K562 (cell line): ENCODE results near the gene CNTFR. TPM values are rescaled to one million over a fixed set of nuclear protein-coding genes. Genes with fewer than 3 reads are reported as not detected.

Experiments
- CHCHD3 ChIP-seq: fragments of 250-450 bp; sonication (Bioruptor Pico); IDR thresholded peaks from 2 replicates; pipeline ENCODE4 v2.1.2; 2022; ENCODE audit warnings: mild to moderate bottlenecking
- GABPB1 ChIP-seq: sonication (generic); formaldehyde crosslinking; IDR thresholded peaks from 2 replicates; pipeline ENCODE4 v1.8.0; 2022; ENCODE audit warnings: mild to moderate bottlenecking, missing genetic modification reagents
- HDGF ChIP-seq: fragments of 450-650 bp; IDR thresholded peaks from 2 replicates; pipeline ENCODE4 v1.6.1; 2016
- HNRNPLL ChIP-seq: fragments of 200-400 bp; formaldehyde crosslinking; IDR thresholded peaks from 2 replicates; pipeline ENCODE4 v1.6.1; 2017; ENCODE audit warnings: low read length, low read depth, mild to moderate bottlenecking; ENCODE audit not compliant: poor library complexity, severe bottlenecking
- KDM1A ChIP-seq, 2 experiments: fragments of 450-650 bp; IDR thresholded peaks; 2 replicates each; pipeline ENCODE4 v1.6.1; 2016; ENCODE audit warnings: mild to moderate bottlenecking in 2 of 2
- MECOM ChIP-seq: fragments of 250-450 bp; sonication (Bioruptor Pico); IDR thresholded peaks from 2 replicates; pipeline ENCODE4 v1.8.0; 2022; ENCODE audit warnings: inconsistent platforms
- RBM14 ChIP-seq: fragments of 200-400 bp; formaldehyde crosslinking; IDR thresholded peaks from 2 replicates; pipeline ENCODE4 v1.6.1; 2018; ENCODE audit warnings: low read depth, mild to moderate bottlenecking, low read length, moderate library complexity, borderline replicate concordance; ENCODE audit not compliant: insufficient read depth
- RBM17 ChIP-seq: fragments of 200-400 bp; formaldehyde crosslinking; IDR thresholded peaks from 2 replicates; pipeline ENCODE4 v1.6.1; 2017; ENCODE audit warnings: low read depth, mild to moderate bottlenecking, low read length, borderline replicate concordance
- SMC3 ChIP-seq: conservative IDR thresholded peaks from 2 replicates; pipeline ENCODE4 v1.6.1; 2011; ENCODE audit warnings: low read depth, low read length, improper control_type of control experiment; ENCODE audit not compliant: insufficient read depth
- polyA plus RNA-seq, 8 experiments: library from polyadenylated mRNA; depleted of rRNA in 4 of 8; stranded (reverse) in 5 of 8; unstranded in 3 of 8; fragments of >200 nt; fragmentation: Nextera tagmentation in 2 of 8; fragmentation: Illumina TruSeq in 1 of 8; extraction: Ambion mirVana in 2 of 8; extraction: Trizol in 1 of 8; gene quantifications; 2 replicates each; pipeline versions ENCODE4 v1.2.1 to v1.2.3, GENCODE V29; 2011 to 2014; ENCODE audit warnings: inconsistent platforms in 1 of 8, missing spikeins in 1 of 8
- total RNA-seq, 7 experiments: library from RNA; depleted of rRNA in 6 of 7; stranded (reverse); fragments of >200 nt in 6 of 7; fragmentation: Illumina TruSeq in 2 of 7; extraction: Trizol in 2 of 7; gene quantifications; 2 replicates each; pipeline versions ENCODE4 v1.2.1 to v1.2.3, GENCODE V29; 2011 to 2021; ENCODE audit warnings: low replicate concordance in 1 of 7
- TF ChIP-seq, protein P1 (sequence below), 2 experiments: IDR thresholded peaks in 1 of 2; conservative IDR thresholded peaks in 1 of 2; 2 replicates each; pipeline ENCODE4 v1.6.1; 2016; ENCODE audit warnings: low read depth in 2 of 2, mild to moderate bottlenecking in 1 of 2, missing compliant biosample characterization in 1 of 2, missing genetic modification characterization in 1 of 2, moderate library complexity in 1 of 2
- TF ChIP-seq, protein P2 (sequence below), 3 experiments: IDR thresholded peaks in 2 of 3; conservative IDR thresholded peaks in 1 of 3; 2 replicates each; pipeline ENCODE4 v1.5.1; 2011 to 2012; ENCODE audit warnings: low read length in 3 of 3, mild to moderate bottlenecking in 3 of 3, control low read depth in 2 of 3, improper control_type of control experiment in 1 of 3, inconsistent platforms in 1 of 3, low read depth in 1 of 3, mixed read lengths in 1 of 3, moderate library complexity in 1 of 3; ENCODE audit not compliant: insufficient read depth in 2 of 3
- TF ChIP-seq, protein P3 (sequence below), 2 experiments: fragments of 450-650 bp; formaldehyde crosslinking in 1 of 2; IDR thresholded peaks; 2 replicates each; pipeline versions ENCODE4 v1.4.0 to v1.6.1; 2014 to 2020; ENCODE audit warnings: mild to moderate bottlenecking in 2 of 2, borderline replicate concordance in 1 of 2, low read depth in 1 of 2

The CNTFR gene
- total and polyA plus RNA-seq, 9 of the 15 experiments (the other 6 are each of a cell fraction or from before 2014, with no cell fraction given): not detected

DNA sequence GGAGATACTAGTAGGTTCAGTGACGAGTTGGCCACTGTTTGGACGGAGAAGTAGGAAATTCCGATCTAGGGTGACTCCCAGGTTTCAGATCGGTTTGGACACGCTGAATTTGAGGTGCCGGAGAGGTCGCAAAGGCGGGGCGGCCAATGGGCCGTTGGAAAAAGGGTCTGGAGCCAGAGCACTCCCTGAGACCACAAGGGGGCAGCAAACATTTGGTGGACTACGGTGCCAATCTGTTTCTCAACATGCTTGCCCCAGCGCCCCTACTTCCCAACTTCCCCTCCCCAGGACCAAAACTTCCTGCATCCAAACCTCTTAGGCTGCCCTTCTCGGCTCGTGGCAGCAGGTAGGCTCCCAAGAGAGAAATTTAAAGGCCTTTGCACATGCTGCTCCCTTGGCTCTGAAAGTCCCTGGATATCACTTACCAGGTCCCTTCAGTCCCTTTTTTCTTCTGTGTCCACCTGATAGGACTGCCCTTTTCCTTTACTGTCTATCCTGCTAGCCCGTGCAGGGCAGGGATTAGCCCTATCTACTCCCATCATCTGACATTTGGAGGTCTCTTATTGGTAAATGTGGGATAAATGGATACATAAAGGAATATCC is 23.4 kb upstream of the CNTFR start (continued):
- TF ChIP-seq HDGF (no peak), KDM1A (IDR thresholded peaks at IDR 0.05) (no peak), CHCHD3 (no peak), HNRNPLL (no peak), MECOM (CRISPR knock-in tag) (no peak), RBM14 (no peak), RBM17 (no peak), SMC3 (peak; percentile 43), GABPB1 (CRISPR knock-in tag) (no peak)
- TF ChIP-seq, protein P1, sequence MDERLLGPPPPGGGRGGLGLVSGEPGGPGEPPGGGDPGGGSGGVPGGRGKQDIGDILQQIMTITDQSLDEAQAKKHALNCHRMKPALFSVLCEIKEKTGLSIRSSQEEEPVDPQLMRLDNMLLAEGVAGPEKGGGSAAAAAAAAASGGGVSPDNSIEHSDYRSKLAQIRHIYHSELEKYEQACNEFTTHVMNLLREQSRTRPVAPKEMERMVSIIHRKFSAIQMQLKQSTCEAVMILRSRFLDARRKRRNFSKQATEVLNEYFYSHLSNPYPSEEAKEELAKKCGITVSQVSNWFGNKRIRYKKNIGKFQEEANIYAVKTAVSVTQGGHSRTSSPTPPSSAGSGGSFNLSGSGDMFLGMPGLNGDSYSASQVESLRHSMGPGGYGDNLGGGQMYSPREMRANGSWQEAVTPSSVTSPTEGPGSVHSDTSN (CRISPR knock-in tag; IDR thresholded peaks at IDR 0.05; ENCODE audit: low read depth): no peak
- TF ChIP-seq, protein P1 (tag; conservative IDR thresholded peaks at IDR 0.05; ENCODE audit: low read depth): no peak
- TF ChIP-seq, protein P2, sequence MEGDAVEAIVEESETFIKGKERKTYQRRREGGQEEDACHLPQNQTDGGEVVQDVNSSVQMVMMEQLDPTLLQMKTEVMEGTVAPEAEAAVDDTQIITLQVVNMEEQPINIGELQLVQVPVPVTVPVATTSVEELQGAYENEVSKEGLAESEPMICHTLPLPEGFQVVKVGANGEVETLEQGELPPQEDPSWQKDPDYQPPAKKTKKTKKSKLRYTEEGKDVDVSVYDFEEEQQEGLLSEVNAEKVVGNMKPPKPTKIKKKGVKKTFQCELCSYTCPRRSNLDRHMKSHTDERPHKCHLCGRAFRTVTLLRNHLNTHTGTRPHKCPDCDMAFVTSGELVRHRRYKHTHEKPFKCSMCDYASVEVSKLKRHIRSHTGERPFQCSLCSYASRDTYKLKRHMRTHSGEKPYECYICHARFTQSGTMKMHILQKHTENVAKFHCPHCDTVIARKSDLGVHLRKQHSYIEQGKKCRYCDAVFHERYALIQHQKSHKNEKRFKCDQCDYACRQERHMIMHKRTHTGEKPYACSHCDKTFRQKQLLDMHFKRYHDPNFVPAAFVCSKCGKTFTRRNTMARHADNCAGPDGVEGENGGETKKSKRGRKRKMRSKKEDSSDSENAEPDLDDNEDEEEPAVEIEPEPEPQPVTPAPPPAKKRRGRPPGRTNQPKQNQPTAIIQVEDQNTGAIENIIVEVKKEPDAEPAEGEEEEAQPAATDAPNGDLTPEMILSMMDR (IDR thresholded peaks at IDR 0.05 in 2 of 3, conservative IDR thresholded peaks at IDR 0.05 in 1 of 3; ENCODE audit: insufficient read depth in 2 of 3, low read depth in 1 of 3, low read length in 3 of 3): peak; percentile 70 to 75 (median 75)
- TF ChIP-seq, protein P3, sequence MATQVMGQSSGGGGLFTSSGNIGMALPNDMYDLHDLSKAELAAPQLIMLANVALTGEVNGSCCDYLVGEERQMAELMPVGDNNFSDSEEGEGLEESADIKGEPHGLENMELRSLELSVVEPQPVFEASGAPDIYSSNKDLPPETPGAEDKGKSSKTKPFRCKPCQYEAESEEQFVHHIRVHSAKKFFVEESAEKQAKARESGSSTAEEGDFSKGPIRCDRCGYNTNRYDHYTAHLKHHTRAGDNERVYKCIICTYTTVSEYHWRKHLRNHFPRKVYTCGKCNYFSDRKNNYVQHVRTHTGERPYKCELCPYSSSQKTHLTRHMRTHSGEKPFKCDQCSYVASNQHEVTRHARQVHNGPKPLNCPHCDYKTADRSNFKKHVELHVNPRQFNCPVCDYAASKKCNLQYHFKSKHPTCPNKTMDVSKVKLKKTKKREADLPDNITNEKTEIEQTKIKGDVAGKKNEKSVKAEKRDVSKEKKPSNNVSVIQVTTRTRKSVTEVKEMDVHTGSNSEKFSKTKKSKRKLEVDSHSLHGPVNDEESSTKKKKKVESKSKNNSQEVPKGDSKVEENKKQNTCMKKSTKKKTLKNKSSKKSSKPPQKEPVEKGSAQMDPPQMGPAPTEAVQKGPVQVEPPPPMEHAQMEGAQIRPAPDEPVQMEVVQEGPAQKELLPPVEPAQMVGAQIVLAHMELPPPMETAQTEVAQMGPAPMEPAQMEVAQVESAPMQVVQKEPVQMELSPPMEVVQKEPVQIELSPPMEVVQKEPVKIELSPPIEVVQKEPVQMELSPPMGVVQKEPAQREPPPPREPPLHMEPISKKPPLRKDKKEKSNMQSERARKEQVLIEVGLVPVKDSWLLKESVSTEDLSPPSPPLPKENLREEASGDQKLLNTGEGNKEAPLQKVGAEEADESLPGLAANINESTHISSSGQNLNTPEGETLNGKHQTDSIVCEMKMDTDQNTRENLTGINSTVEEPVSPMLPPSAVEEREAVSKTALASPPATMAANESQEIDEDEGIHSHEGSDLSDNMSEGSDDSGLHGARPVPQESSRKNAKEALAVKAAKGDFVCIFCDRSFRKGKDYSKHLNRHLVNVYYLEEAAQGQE (IDR thresholded peaks at IDR 0.05; ENCODE audit: borderline replicate concordance): peak; percentile 39; the same call in 1 of the 2 replicates
- TF ChIP-seq, protein P3 (CRISPR knock-in tag; IDR thresholded peaks at IDR 0.05; ENCODE audit: low read depth): no peak
